Nucleus accumbens (tissue), 56 donors: Measurements from ENCODE around the gene GSTP1.
"Not testable (repeated sequence)": the region's sequence is repeated elsewhere in the genome, so short reads cannot be mapped to it uniquely, and the experiment has no call there.

ENCODE experiments used
- DNase-seq, 56 donors: peaks; one replicate each; lab custom pipeline; 2025; lab: John Stamatoyannopoulos, UW

GSTP1 gene

DNA sequence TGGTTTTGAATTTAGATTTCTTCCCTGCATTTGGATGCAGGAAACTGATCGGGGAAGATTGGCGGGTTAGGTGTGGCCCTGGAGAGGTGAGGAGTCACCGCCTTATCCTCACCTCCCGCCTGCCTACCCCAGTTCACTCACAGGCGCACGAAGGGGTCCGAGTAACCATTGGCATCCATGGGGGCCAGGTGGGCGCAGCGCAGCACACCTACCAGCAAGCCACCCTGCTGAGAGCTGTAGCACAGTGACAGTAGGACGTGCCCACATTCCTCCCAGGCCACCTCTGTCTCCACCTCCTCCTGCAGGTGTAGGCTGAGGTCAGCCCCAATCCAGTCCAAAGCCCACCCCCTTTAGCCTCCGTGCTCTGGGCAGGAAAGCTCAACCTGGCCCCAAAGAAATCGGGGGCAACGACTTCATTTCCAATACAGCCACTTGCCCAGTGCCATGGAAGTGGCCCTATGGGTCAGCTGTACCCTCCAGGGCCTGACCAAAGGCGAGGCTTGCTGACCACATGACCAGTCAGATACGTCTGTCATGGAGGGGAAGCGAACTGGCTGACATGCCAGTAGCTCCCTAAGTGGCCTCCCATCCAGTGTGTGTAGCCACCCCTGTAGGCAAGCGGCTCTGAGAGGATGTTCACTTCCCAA is 29.8 kb downstream of the GSTP1 start:
- DNase-seq = no peak

DNA sequence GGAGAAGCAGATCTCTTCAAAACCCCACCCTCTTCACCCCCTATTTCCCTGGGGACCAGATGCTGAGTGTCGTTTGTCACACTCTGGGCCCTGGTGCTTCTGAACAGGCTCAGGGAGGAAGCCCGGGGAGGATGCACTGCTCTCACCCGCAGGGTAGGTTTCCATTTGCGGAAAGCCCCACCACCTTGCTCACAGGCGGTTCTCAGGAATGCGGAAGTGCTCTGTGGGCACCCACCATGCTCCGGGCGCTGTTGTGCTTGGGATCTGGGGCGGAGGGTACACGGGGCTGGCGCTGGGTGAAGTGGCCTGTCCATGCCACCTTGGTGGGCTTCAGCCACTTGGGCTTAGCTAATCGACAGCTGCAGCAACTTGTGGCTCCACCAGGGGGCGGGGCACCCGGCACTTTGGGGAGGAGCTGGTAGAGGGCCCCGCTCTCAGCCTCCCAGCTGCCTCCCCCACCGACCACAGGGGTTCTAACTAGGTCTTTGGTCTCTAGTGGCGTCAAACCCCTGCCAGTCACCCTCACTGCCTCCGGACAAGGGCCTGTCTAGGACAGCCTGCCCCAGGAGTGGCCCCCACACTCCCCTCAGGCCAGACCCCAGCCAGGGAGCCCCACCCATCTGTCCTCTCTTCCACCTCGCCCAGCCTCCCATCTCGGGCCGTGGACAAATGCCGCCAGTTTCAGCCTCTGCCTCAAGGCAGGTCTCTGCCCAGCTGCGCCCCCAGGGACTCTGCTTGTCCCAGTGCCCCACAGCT is 30.5 kb downstream of the GSTP1 start:
- peak in 11 of 56 donors; percentile 10 to 54 (median 24) for DNase-seq

DNA sequence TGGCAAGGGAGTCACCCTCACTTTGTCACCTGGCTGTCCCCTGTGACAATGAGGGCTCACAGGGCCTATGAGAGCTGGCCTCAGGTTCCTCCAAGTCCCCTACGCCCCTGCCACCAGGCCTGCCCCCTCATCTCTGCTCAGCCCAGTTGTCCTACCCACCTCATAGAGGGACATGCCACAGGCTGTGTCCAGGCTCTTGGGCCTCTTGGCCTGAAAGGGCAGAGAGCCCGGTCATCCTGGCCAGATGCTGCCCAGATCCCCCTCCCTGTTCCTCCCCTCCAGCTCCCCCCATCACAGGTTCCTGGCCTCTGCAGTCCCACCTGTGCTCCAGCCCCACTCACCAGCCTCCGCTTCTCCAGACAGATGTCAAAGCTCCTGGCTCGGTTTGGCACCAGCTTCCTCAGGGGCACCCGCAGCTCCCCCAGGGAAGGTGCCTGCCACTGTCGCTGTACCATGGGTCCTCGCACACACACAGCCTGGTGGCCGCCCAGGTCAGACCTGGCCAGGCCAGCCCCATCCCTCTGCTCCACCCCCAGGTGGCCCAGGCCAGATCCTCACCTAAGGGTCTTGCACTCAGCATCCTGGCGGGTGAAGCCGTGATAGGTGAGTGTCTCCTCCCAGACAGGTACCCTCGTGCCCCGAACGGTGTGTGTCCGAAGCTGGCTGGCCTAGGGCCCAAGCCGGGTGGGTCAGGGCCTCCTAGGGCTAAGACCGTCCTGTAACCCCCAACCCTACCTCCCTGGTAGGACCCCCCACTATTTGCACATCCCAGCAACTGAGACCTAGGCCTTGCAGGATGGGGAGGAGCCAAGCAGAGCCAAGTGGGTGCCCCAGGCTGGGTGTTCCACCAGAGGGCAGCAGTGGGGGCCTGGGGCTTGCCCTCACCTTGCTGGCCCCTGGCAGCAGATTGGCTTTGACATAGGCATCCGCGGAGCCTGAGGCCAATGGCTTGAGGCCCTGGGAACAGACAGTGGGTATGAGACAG is 31.4 kb downstream of the GSTP1 start:
- no peak for DNase-seq

DNA sequence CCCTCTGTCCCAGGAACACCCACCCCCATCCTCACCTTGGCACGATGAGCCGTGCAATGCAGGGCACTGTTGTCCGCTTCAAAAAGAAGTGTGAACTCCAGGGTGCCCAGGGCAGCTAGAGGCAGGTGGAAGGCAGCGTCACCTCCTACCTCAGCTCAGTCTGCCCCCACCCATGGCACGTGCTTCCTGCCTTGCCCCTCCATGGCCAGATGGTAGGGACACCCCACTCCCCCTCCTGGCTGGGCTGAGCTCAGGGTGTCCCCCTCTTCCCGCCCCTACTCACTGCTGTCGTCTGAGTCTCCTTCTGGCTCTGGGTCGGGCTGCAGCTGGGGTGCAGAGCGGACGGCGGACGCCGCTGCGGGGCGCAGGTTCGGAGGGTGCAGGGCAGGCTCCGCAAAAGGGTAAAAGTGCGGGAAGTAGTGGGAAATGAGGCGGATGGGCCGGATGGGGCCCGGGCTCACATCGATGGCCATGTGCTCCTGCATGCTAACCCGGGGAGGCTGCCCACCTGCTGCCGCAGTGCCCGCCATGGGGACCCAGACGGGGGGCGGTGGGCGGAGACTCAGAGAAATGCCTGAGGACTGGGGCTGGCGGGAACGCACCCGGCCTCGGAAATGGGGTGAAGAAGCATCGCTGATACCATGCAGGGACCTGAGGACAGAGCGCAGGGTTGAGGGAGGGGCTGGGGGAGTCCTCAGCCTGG is 32.3 kb downstream of the GSTP1 start:
- no peak for DNase-seq

DNA sequence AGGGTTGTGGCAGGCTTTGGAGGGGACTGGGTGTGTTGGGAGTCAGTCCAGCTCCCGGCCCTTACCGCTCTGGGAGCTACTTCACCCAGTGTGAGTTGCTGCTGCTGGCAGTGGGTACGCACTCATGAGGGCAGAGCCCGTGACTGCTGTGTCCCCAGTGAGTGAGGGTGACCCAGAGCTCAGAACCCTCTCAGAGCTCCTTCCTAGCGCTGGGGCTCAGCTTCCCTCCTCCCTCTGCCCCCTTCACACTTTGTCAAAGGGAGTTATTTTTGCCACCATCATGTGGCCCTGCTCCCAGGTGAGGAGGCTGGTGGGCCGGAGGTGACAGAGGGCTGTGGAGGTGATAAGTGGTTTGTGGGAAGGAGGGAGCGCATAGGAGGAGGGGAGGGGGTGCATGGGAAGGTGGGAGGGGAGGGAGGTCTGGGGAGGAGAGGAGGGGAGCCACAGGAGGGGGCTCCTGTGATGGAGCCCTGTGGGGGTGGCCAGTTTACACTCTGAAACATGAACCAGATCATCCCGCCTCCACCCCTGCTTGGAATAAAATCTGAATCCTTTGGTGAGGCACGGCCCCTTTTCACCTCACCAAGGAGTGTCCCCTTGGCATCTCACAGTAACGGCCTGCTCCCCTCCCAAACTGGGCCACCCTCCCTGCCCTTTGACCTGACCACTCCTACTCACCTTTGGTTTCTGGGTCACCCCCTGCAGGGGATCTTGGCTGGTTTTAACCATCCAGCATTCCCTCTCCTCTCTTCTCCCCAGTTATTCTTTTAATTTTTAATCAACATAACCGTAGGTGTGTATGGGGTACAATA is 33.0 kb downstream of the GSTP1 start:
- peak in 1 of 56 donors; percentile 53 for DNase-seq

DNA sequence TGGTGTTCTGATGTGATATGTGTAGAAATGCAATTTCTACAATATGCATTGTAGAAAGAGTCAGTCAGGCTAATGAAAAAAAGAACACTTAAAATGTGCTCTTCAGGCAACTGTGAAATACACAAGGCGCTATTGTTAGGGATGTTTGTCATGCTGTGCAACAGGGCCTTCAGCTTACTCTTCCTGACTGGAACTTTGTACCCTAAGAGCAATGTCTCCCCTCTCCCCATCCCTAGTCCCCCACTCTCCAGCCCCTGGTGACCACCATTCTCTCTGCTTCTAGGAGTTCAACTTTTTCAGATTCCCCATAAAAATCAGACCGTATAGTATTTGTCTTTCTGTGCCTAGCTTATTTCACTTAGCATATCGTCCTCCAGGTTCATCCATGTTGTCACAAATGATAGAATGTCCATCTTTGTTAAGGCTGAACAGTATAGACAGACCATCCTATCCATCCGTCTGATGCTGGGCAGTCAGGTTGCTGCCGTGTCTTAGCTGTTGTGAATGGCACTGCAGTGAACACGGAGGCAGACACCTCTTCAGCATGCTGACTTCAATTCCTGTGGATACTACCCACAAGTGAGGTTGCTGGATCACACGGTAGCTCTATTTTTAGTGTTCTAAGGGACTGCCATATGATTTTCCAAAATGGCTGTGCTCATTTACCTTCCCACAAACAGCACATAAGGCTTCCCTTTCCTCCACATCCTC is 33.8 kb downstream of the GSTP1 start:
- no peak for DNase-seq

DNA sequence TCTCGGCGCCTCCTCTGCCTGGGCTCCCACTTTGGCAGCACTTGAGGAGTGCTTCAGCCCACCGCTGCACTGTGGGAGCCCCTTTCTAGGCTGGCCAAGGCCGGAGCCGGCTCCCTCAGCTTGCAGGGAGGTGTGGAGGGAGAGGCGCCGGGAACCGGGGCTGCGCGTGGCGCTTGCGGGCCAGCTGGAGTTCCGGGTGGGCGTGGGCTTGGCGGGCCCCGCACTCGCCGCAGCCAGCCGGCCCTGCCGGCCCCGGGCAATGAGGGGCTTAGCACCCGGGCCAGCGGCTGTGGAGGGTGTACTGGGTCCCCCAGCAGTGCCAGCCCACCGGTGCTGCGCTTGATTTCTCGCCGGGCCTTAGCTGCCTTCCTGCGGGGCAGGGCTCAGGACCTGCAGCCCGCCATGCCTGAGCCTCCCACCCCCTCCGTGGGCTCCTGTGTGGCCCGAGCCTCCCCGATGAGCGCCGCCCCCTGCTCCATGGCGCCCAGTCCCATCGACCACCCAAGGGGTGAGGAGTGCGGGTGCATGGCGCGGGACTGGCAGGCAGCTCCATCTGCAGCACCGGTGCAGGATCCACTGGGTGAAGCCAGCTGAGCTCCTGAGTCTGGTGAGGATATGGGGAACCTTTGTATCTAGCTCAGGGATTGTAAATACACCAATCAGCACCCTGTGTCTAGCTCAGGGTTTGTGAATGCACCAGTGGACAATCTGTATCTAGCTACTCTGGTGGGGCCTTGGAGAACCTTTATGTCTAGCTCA is 35.5 kb downstream of the GSTP1 start:
- DNase-seq = not testable (repeated sequence)

DNA sequence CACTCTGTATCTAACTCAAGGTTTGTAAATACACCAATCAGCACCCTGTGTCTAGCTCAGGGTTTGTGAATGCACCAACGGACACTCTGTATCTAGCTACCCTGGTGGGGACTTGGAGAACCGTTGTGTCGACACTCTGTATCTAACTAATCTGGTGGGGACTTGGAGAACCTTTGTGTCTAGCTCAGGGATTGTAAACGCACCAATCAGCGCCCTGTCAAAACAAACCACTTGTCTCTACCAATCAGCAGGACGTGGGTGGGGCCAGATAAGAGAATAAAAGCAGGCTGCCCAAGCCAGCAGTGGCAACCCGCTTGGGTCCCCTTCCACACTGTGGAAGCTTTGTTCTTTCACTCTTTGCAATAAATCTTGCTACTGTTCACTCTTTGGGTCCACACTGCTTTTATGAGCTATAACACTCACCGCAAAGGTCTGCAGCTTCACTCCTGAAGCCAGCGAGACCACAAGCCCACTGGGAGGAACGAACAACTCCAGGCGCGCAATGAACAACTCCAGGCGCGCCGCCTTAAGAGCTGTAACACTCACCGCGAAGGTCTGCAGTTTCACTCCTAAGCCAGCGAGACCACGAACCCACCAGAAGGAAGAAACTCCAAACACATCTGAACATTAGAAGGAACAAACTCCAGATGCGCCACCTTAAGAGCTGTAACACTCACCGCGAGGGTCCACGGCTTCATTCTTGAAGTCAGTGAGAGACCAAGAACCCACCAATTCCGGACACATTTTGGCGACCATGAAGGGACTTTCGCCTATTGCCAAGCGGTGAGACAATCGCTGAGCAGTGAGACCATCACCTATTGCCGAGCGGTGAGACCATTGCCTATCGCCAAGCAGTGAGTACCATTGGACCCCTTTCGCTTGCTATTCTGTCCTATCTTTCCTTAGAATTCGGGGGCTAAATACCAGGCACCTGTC is 36.3 kb downstream of the GSTP1 start:
- not testable (repeated sequence) for DNase-seq

DNA sequence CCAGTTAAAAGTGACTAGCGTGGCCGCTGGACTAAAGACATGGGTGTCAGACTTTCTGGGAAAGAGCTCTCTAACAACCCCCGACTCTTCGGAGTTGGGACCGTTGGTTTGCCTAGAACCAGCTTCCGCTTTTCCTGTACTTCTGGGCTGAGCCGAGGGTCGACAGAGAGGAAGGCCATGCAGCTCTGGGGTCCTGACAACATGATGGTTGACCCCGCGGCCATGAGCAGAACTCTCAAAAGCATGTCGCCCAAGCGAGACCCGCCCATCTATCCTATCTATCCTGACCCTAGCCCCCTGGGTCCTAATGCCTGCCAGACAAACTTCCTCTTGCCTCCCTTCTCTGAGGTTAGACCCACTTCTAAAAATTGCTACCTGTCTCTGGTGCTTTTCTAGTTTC is 37.0 kb downstream of the GSTP1 start:
- DNase-seq = not testable (repeated sequence)

DNA sequence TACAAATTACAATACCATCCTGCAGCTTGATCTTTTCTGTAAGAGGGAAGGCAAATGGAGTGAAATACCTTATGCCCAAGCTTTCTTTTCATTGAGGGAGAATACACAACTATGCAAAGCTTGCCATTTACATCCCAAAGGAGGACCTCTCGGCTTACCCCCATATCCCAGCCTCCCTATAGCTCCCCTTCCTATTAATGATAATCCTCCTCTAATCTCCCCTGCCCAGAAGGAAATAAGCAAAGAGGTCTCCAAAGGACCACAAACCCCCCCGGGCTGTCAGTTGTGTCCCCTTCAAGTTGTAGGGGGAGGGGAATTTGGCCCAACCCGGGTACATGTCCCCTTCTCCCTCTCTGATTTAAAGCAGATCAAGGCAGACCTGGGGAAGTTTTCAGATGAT is 38.3 kb downstream of the GSTP1 start:
- DNase-seq = not testable (repeated sequence)

DNA sequence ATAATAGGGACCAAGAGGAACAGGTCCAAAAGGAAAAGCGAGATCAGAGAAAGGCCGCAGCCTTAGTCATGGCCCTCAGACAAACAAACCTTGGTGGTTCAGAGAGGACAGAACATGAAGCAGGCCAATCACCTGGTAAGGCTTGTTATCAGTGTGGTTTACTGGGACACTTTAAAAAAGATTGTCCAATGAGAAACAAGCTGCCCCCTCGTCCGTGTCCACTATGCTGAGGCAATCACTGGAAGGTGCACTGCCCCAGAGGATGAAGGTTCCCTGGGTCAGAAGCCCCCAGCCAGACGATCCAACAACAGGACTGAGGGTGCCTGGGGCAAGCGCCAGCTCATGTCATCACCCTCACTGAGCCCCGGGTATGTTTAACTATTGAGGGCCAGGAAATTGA is 39.3 kb downstream of the GSTP1 start:
- not testable (repeated sequence) for DNase-seq

DNA sequence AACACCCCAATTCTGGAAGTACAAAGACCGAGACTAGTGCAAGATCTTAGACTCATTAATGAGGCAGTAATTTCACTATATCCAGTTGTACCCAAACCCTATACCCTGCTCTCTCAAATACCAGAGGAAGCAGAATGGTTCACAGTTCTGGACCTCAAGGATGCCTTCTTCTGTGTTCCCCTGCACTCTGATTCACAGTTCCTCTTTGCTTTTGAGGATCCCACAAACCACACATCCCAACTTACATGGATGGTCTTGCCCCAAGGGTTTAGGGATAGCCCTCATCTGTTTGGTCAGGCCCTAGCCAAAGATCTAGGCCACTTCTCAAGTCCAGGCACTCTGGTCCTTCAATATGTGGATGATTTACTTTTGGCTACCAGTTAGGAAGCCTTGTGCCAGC is 40.2 kb downstream of the GSTP1 start:
- not testable (repeated sequence) for DNase-seq

DNA sequence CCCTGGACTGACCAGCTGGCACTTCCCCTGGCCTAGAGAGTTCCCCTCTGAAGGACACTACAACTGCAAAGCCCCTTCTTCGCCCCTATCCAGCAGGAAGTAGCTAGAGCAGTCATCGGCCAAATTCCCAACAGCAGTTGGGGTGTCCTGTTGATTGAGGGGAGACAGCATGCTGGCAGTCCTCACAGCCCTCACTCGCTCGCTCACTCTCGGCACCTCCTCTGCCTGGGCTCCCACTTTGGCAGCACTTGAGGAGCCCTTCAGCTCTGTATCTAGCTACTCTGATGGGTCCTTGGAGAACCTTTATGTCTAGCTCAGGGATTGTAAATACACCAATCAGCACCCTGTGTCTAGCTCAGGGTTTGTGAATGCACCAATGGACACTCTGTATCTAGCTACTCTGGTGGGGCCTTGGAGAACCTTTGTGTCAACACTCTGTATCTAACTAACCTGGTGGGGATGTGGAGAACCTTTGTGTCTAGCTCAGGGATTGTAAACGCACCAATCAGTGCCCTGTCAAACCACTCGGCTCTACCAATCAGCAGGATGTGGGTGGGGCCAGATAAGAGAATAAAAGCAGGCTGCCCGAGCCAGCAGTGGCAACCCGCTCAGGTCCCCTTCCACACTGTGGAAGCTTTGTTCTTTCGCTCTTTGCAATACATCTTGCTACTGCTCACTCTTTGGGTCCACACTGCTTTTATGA is 42.7 kb downstream of the GSTP1 start:
- DNase-seq = not testable (repeated sequence)

DNA sequence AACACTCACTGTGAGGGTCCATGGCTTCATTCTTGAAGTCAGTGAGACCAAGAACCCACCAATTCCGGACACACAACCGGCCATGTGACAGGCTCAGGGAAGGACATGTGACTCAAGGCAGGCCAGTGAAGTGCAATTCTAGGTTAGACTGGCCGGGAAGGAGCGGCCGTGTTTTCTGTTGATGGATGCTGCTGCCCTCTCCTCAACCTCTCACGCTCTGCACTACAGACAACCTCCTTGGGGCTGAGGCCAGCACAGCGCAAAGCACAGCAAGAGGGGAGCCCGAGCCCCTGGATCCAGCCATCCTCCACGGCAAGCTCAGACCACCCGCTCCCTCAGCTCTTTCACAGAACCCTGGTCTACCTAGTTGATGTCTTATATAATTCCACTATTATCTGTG is 43.4 kb downstream of the GSTP1 start:
- DNase-seq = no peak

DNA sequence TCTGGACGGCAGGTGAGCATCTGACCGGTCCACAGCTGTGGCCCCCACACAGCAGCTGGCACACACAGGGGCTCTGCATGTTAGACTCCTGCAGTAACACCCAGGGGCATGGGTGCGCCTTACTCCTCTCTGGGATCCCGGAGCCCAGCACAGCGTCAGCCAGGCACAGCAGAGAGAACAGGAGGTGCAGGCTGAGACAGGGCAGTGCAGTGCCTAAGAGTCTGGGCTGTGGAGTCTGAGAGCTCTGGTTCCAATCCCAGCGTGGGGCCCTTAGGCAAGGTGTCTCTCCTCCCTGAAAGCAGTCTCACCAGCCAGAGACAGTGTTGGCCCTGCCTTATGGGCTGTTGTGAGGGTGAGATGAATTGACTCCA is 43.8 kb downstream of the GSTP1 start:
- no peak for DNase-seq
